ENCODE measurements around the gene PDE7B.

PDE7B gene

DNA sequence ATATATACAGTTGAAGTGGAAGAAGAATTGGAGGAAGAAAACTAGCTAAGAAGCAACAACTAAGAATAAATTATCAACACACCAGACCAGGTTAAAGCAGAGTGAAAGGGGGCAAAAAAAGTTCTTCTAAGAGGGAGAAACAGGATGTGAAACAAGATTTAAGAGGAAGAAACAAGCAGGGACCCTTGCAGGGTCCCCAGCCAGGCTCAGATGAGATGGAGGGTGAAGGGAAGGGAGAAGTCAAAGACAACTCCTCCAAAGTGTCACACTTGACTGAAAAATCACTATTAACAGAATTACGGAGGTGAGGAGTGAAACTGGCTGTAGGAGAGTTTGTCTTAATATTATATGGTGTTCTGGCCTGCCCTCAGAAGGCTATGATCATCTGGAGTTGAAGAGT, 333.2 kb downstream of the PDE7B start:
- no peaks in the 10 kb centered on the region for H3K4me1 ChIP-seq (ENCODE audit: control insufficient read depth, insufficient read depth, low read length)
- no peaks in the 10 kb centered on the region for H3K27me3 ChIP-seq (ENCODE audit: control insufficient read depth, insufficient read depth, low read length)
- no peak overlapping the region for H3K27ac ChIP-seq (ENCODE audit: low read depth, low read length)
- H3K9ac ChIP-seq (ENCODE audit: low read depth, low read length): no peak overlapping the region
- no peaks in the 10 kb centered on the region for H3K9me3 ChIP-seq (ENCODE audit: control insufficient read depth, insufficient read depth, low read length)
- H3K36me3 ChIP-seq (ENCODE audit: control insufficient read depth, insufficient read depth, low read length): no peaks in the 10 kb centered on the region
- no peak overlapping the region for H3K4me3 ChIP-seq (ENCODE audit: low read depth, low read length)

GRCh38 chr6:136186363-136186762, 334.9 kb downstream of the PDE7B start:
- no peaks in the 10 kb centered on the region for H3K36me3 ChIP-seq (ENCODE audit: control insufficient read depth, insufficient read depth, low read length)
- no peak overlapping the region for H3K4me3 ChIP-seq (ENCODE audit: low read depth, low read length)
- H3K27me3 ChIP-seq (ENCODE audit: control insufficient read depth, insufficient read depth, low read length): no peaks in the 10 kb centered on the region
- H3K9me3 ChIP-seq (ENCODE audit: control insufficient read depth, insufficient read depth, low read length): no peaks in the 10 kb centered on the region
- no peak overlapping the region for H3K27ac ChIP-seq (ENCODE audit: low read depth, low read length)
- no peaks in the 10 kb centered on the region for H3K4me1 ChIP-seq (ENCODE audit: control insufficient read depth, insufficient read depth, low read length)
- no peak overlapping the region for H3K9ac ChIP-seq (ENCODE audit: low read depth, low read length)

- Histone ChIP-seq H3K27me3 (ENCODE audit: control insufficient read depth, insufficient read depth, low read length) (no peaks in the 10 kb centered on the region), H3K4me3 (ENCODE audit: low read depth, low read length) (no peak overlapping the region), H3K27ac (ENCODE audit: low read depth, low read length) (no peak overlapping the region), H3K9me3 (ENCODE audit: control insufficient read depth, insufficient read depth, low read length) (no peaks in the 10 kb centered on the region), H3K36me3 (ENCODE audit: control insufficient read depth, insufficient read depth, low read length) (no peaks in the 10 kb centered on the region), H3K9ac (ENCODE audit: low read depth, low read length) (no peak overlapping the region), H3K4me1 (ENCODE audit: control insufficient read depth, insufficient read depth, low read length) (no peaks in the 10 kb centered on the region)
Measured at GRCh38 chr6:136188486-136188885, 337.0 kb downstream of the PDE7B start.

- Histone ChIP-seq H3K4me3 (ENCODE audit: low read depth, low read length) (no peak overlapping the region), H3K36me3 (ENCODE audit: control insufficient read depth, insufficient read depth, low read length) (no peaks in the 10 kb centered on the region)
Measured at GRCh38 chr6:136189104-136189503, 337.6 kb downstream of the PDE7B start.

DNA sequence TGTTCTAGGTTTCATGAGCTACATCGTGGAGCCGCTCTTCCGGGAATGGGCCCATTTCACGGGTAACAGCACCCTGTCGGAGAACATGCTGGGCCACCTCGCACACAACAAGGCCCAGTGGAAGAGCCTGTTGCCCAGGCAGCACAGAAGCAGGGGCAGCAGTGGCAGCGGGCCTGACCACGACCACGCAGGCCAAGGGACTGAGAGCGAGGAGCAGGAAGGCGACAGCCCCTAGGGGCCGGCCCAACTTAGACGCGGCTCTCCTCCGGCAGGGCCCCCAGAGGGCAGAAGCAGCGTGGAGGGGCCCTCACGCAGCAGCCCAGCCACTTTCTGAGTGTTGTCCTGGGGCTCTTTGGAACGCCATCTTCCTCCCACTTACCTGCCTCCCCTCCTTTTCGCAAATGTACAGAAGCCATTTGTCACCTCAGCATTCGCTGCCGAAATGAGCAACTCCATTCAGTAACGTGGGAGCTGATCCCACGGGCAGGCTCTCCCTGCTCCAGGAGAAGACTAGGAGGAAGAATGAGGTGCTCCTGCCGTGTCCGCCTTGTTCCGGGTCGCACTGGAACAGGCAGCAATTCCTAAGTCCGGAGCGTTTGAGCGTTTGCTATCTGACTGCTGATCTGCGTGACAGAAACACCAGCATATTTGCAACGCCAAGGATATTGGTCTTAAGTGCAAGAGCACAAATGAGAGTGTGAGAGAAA, 340.3 kb downstream of the PDE7B start:
- Histone ChIP-seq H3K27ac (ENCODE audit: low read depth, low read length) (no peak overlapping the region), H3K27me3 (ENCODE audit: control insufficient read depth, insufficient read depth, low read length) (no peaks in the 10 kb centered on the region), H3K9ac (ENCODE audit: low read depth, low read length) (no peak overlapping the region), H3K9me3 (ENCODE audit: control insufficient read depth, insufficient read depth, low read length) (no peaks in the 10 kb centered on the region), H3K4me1 (ENCODE audit: control insufficient read depth, insufficient read depth, low read length) (no peaks in the 10 kb centered on the region), H3K36me3 (ENCODE audit: control insufficient read depth, insufficient read depth, low read length) (no peaks in the 10 kb centered on the region), H3K4me3 (ENCODE audit: low read depth, low read length) (no peak overlapping the region)

More at GRCh38 chr6:136189104-136189503, 337.6 kb downstream of the PDE7B start:
- Histone ChIP-seq H3K9ac (ENCODE audit: low read depth, low read length) (no peak overlapping the region), H3K27ac (ENCODE audit: low read depth, low read length) (no peak overlapping the region), H3K4me1 (ENCODE audit: control insufficient read depth, insufficient read depth, low read length) (no peaks in the 10 kb centered on the region), H3K27me3 (ENCODE audit: control insufficient read depth, insufficient read depth, low read length) (no peaks in the 10 kb centered on the region), H3K9me3 (ENCODE audit: control insufficient read depth, insufficient read depth, low read length) (no peaks in the 10 kb centered on the region)

- no peak overlapping the region for H3K4me3 ChIP-seq (ENCODE audit: low read depth, low read length)
- no peaks in the 10 kb centered on the region for H3K36me3 ChIP-seq (ENCODE audit: control insufficient read depth, insufficient read depth, low read length)
- no peaks in the 10 kb centered on the region for H3K27me3 ChIP-seq (ENCODE audit: control insufficient read depth, insufficient read depth, low read length)
- H3K4me1 ChIP-seq (ENCODE audit: control insufficient read depth, insufficient read depth, low read length): no peaks in the 10 kb centered on the region
- no peaks in the 10 kb centered on the region for H3K9me3 ChIP-seq (ENCODE audit: control insufficient read depth, insufficient read depth, low read length)
- H3K9ac ChIP-seq (ENCODE audit: low read depth, low read length): no peak overlapping the region
- H3K27ac ChIP-seq (ENCODE audit: low read depth, low read length): no peak overlapping the region
Measured at GRCh38 chr6:136192902-136193301, 341.4 kb downstream of the PDE7B start.

DNA sequence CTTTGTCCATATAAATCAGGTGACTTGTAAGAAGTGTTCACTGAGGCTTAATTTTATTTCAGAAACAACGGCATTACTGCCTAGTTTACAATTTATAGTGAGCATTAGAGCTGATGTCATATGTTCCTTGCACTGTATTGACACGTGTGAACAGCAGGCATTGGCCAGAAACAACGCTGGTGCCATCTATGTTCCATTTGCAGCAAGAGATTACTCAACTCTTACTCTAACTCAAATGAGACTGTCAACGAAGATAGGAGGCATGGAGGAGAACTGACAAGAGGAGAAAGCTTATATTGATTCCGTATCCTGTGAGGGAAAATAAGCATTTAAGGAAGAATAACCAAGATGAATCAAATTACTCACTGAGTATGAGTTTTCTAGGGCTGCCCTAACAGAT, 350.2 kb downstream of the PDE7B start:
- Histone ChIP-seq H3K36me3 (ENCODE audit: control insufficient read depth, insufficient read depth, low read length) (no peaks in the 10 kb centered on the region), H3K4me1 (ENCODE audit: control insufficient read depth, insufficient read depth, low read length) (no peaks in the 10 kb centered on the region), H3K27me3 (ENCODE audit: control insufficient read depth, insufficient read depth, low read length) (no peaks in the 10 kb centered on the region), H3K9me3 (ENCODE audit: control insufficient read depth, insufficient read depth, low read length) (no peaks in the 10 kb centered on the region), H3K4me3 (ENCODE audit: low read depth, low read length) (no peak overlapping the region), H3K27ac (ENCODE audit: low read depth, low read length) (no peak overlapping the region), H3K9ac (ENCODE audit: low read depth, low read length) (no peak overlapping the region)

DNA sequence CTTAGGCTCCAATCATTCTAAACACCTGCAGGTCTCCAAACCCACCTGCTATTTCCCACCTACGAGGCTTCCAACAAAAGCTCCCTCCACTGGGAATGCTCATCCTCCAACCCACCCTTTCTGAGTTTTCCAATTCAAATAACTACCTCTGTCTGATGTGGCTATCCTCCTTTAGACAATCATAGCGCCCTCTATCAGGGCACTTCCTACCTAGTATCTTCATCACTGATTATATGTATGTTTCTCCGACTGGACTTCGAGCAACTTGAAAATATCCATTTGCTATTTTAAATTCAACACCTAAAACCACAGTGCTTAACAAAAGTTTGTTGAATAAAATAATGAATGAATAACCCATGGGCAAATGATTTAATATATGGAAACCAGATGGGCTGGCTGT, 357.3 kb downstream of the PDE7B start:
- Histone ChIP-seq H3K36me3 (ENCODE audit: control insufficient read depth, insufficient read depth, low read length) (no peaks in the 10 kb centered on the region), H3K4me3 (ENCODE audit: low read depth, low read length) (no peak overlapping the region), H3K4me1 (ENCODE audit: control insufficient read depth, insufficient read depth, low read length) (no peaks in the 10 kb centered on the region), H3K27me3 (ENCODE audit: control insufficient read depth, insufficient read depth, low read length) (no peaks in the 10 kb centered on the region), H3K9me3 (ENCODE audit: control insufficient read depth, insufficient read depth, low read length) (no peaks in the 10 kb centered on the region), H3K9ac (ENCODE audit: low read depth, low read length) (no peak overlapping the region), H3K27ac (ENCODE audit: low read depth, low read length) (no peak overlapping the region)

- Histone ChIP-seq H3K27ac (ENCODE audit: low read depth, low read length) (no peak overlapping the region), H3K9ac (ENCODE audit: low read depth, low read length) (no peak overlapping the region), H3K4me1 (ENCODE audit: control insufficient read depth, insufficient read depth, low read length) (no peaks in the 10 kb centered on the region), H3K9me3 (ENCODE audit: control insufficient read depth, insufficient read depth, low read length) (no peaks in the 10 kb centered on the region), H3K27me3 (ENCODE audit: control insufficient read depth, insufficient read depth, low read length) (no peaks in the 10 kb centered on the region), H3K4me3 (ENCODE audit: low read depth, low read length) (no peak overlapping the region), H3K36me3 (ENCODE audit: control insufficient read depth, insufficient read depth, low read length) (no peaks in the 10 kb centered on the region)
Measured at GRCh38 chr6:136209496-136209895, 358.0 kb downstream of the PDE7B start.

DNA sequence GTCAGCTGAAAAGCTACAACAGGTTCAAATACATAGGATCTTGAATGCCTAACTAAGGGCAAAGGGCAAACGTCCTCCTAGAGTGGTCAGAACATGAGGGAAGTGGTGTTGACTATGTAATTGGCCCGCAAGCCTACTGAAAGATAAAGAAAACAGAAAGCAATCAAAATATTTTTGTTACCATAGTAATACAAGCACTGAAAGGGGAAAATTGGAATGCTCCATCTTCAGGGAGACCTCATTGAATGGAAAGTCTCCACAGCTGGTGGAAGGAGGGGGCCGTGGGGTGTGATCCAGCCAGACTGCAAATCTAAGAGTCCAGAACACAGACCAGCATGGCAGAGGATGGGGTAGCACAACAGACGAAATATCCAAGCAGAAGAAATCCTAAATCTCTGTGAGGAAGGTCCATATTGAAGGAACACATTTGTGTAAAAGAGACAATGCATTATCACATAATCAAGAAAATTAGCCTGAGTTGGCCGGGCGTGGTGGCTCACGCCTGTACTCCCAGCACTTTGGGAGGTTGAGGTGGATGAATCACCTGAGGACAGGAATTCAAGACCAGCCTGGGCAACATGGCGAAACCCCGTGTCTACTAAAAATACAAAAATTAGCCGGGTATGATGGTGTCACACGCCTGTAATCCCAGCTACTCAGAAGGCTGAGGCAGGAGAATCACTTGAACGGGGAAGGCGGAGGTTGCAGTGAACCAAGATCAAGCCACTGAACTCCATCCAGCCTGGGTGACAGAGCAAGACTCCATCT, 359.1 kb downstream of the PDE7B start:
- Histone ChIP-seq H3K36me3 (ENCODE audit: control insufficient read depth, insufficient read depth, low read length) (no peaks in the 10 kb centered on the region), H3K4me1 (ENCODE audit: control insufficient read depth, insufficient read depth, low read length) (no peaks in the 10 kb centered on the region), H3K4me3 (ENCODE audit: low read depth, low read length) (no peak overlapping the region), H3K9ac (ENCODE audit: low read depth, low read length) (no peak overlapping the region), H3K27ac (ENCODE audit: low read depth, low read length) (no peak overlapping the region), H3K27me3 (ENCODE audit: control insufficient read depth, insufficient read depth, low read length) (no peaks in the 10 kb centered on the region), H3K9me3 (ENCODE audit: control insufficient read depth, insufficient read depth, low read length) (no peaks in the 10 kb centered on the region)

DNA sequence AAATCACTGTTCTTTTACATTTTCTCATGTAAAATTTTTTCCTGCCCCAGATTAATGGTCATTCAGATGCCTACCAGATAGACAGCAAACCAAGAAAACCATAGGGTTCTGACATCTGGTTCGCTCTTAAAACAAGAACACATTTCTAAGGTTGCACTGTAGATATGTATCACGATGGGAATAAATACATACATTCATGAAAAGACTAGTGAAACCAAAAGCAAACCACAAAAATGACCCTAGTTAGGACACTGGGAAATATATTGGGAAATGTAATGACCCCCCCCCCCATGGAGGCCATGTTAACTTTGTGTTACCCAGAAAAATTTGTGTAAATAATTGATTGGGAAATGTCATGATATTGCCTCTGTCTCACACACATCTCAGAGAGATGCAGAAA, 361.1 kb downstream of the PDE7B start:
- Histone ChIP-seq H3K9me3 (ENCODE audit: control insufficient read depth, insufficient read depth, low read length) (no peaks in the 10 kb centered on the region), H3K27ac (ENCODE audit: low read depth, low read length) (no peak overlapping the region), H3K9ac (ENCODE audit: low read depth, low read length) (no peak overlapping the region), H3K4me1 (ENCODE audit: control insufficient read depth, insufficient read depth, low read length) (no peaks in the 10 kb centered on the region), H3K4me3 (ENCODE audit: low read depth, low read length) (no peak overlapping the region), H3K36me3 (ENCODE audit: control insufficient read depth, insufficient read depth, low read length) (no peaks in the 10 kb centered on the region), H3K27me3 (ENCODE audit: control insufficient read depth, insufficient read depth, low read length) (no peaks in the 10 kb centered on the region)

Data from HUES48 (cell line).